ENCODE results near the gene SLC6A6. TPM values are rescaled to one million over a fixed set of nuclear protein-coding genes. Genes with fewer than 3 reads are reported as not detected.

SLC6A6 gene
- total and polyA plus RNA-seq, 10 of the 15 experiments (the other 5 are each of a cell fraction or from before 2014, with no cell fraction given), result 5.6 to 47.0 (median 20.2) TPM

DNA sequence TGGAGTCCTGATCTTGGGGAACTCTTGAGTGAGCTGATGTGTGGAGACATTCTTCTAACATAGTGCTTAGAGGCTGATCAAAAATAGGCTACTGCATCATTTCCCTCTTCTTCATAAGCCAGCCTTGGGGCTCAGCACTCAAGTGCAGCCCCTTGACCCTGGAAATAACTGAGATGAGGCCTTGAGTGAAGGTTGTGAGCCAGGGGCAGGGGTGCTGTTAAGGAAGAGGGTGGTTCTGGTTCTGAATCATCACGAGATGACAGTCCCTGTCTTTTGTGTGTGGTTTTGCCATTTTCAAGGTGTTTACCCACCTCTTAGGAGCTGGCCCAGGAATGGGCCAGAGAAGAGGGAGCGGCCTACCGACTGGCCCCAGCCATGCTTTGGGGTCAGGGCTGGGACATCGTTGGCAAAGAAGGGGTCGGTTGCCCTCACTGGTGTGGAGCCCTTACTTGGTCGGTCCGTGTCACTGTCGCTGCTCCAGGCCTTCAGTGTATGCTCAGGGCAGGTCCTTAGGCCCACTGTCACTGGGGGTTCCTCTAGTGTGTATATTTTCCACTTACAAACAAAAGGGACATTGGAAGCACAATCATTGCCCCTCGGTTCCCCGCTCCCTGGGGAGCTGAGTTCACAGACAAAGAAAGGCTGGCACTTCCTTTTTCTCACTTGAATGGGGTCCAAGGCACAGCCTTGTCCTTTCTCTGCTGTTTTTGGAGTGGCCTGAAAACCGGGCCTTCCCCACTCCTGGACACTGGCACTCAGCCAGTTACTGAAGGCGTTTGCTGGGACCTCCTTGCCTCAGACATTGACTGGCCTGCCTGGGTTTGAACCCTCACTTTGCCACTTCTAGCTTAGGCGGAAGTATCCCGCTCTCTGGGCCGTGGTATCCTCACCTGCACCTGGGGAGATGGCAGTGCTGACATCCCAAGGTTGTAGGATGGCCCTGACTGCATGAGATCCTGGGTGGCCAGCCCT, 46.6 kb downstream of the SLC6A6 start:
- no TSS peak for BruUV-seq (replicated peaks)
- intact Hi-C loops (cut with micrococcal nuclease; ENCODE audit: unreplicated experiment), result no loop called here
- no peaks in the 10 kb centered on the region for H3K27me3 ChIP-seq (replicated peaks in 1 of 2; ENCODE audit: control insufficient read depth in 2 of 2, insufficient read depth in 2 of 2, low read length in 1 of 2)
- H3K27ac ChIP-seq (ENCODE audit: control insufficient read depth, insufficient read depth), result no peak overlapping the region
- no peak overlapping the region for H3K4me2 ChIP-seq (ENCODE audit: control insufficient read depth, insufficient read depth)
- FAIRE-seq, result no peak
- H3K79me2 ChIP-seq (ENCODE audit: control insufficient read depth, insufficient read depth, low read length), result no peaks in the 10 kb centered on the region
- in situ Hi-C loops (cut with MboI), result no loop called here
- no peaks in the 10 kb centered on the region for H4K20me1 ChIP-seq (ENCODE audit: control insufficient read depth, insufficient read depth)
- H3K4me1 ChIP-seq (ENCODE audit: control insufficient read depth, insufficient read depth, low read length), result no peaks in the 10 kb centered on the region
- ATAC-seq, result no peak
- ChIA-PET SMC1A (ENCODE audit: uncharacterized antibody, unreplicated experiment) (no interaction called here), RAD21 (ENCODE audit: unreplicated experiment) (no interaction called here), POLR2A (no interaction called here), CTCF (interaction anchor here (1.3 to 2.0 kb wide), 2 partner anchors 12 to 553 kb away, joined by 3 to 5 read pairs; no protein-coding TSS in a partner anchor)
- no peak overlapping the region for H2AFZ ChIP-seq (ENCODE audit: control insufficient read depth, low read depth, low read length)
- 88% methylated on average over 15 of the region's 15 CpGs for WGBS (ENCODE audit: insufficient coverage, insufficient replicate concordance, low lambda C conversion rate, missing lambda C conversion rate)
- TF ChIP-seq, protein P1, sequence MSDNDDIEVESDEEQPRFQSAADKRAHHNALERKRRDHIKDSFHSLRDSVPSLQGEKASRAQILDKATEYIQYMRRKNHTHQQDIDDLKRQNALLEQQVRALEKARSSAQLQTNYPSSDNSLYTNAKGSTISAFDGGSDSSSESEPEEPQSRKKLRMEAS (IDR thresholded peaks at IDR 0.05; ENCODE audit: low read depth, low read length), result no peak
- TF ChIP-seq YBX1 (IDR thresholded peaks at IDR 0.05) (no peak), CREM (IDR thresholded peaks at IDR 0.05; ENCODE audit: low read depth) (no peak), E2F4 (IDR thresholded peaks at IDR 0.05; ENCODE audit: low read depth, low read length) (no peak), SIN3A (IDR thresholded peaks at IDR 0.05; ENCODE audit: low read depth, low read length) (no peak), SPI1 (IDR thresholded peaks at IDR 0.05; ENCODE audit: borderline replicate concordance, insufficient read depth, low read depth, low read length) (no peak), SRF (IDR thresholded peaks at IDR 0.05; ENCODE audit: low read depth in 2 of 2, low read length in 2 of 2) (no peak), PRDM15 (CRISPR knock-in tag; IDR thresholded peaks at IDR 0.05) (no peak), TBL1XR1 (IDR thresholded peaks at IDR 0.05; ENCODE audit: low read depth, low read length) (no peak), LARP7 (IDR thresholded peaks at IDR 0.05) (no peak), MXI1 (IDR thresholded peaks at IDR 0.05; ENCODE audit: low read depth, low read length) (no peak)
- H3K4me3 ChIP-seq, result no peak overlapping the region
- peaks cover 26 to 33% of the 10 kb centered on the region in 2 experiments for H3K36me3 ChIP-seq (ENCODE audit: control insufficient read depth in 2 of 2, insufficient read depth in 2 of 2, low read length in 1 of 2)
- no peak overlapping the region for H3K9ac ChIP-seq (ENCODE audit: control insufficient read depth, insufficient read depth, low read length)
- DNase-seq (ENCODE audit: low read depth, low spot score), result no peak
- no peaks in the 10 kb centered on the region for H3K9me3 ChIP-seq (replicated peaks; ENCODE audit: control insufficient read depth, insufficient read depth, low read length)

Data from GM12878 (cell line).